Central memory CD4-positive, alpha-beta T cell (primary cell): ENCODE measurements around the gene SIK3.
"Not testable (repeated sequence)": the region's sequence is repeated elsewhere in the genome, so short reads cannot be mapped to it uniquely, and the experiment has no call there.

Source experiments
- DNase-seq: peaks from one replicate; pipeline ENCODE4 v3.0.0; 2022

The SIK3 gene

GRCh38 chr11:117075186-117075585 lies 23.0 kb downstream of the SIK3 start:
- DNase-seq, result no peak

GRCh38 chr11:117074119-117074518 lies 24.1 kb downstream of the SIK3 start:
- no peak for DNase-seq

- no peak for DNase-seq
Observed at GRCh38 chr11:117073539-117073938, 24.7 kb downstream of the SIK3 start.

GRCh38 chr11:117072517-117073461 lies 25.4 kb downstream of the SIK3 start:
- no peak for DNase-seq

GRCh38 chr11:117071344-117071787 lies 26.9 kb downstream of the SIK3 start:
- no peak for DNase-seq

GRCh38 chr11:117070016-117070415 lies 28.2 kb downstream of the SIK3 start:
- no peak for DNase-seq

GRCh38 chr11:117068303-117068860 lies 29.8 kb downstream of the SIK3 start:
- DNase-seq, result no peak

- DNase-seq, result no peak
Observed at GRCh38 chr11:117066959-117067358, 31.3 kb downstream of the SIK3 start.

DNA sequence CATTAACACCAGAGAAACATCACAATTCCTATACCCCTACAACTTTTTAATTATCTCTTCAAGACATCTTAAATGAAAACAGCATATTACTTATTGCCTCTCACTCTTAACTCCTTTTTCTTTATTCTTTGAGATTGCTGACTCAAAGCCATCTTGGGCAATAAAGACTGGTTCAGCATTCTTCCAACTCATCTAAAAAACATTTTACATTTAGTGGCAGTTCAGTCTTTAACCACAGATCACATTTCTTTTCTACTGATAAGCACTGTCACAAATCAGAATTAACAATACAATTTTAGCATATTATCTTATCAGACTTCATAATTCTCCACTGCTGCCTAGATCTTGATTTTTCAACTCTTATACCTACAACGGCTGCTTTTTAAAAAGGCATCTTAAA lies 34.0 kb downstream of the SIK3 start:
- DNase-seq, result no peak

GRCh38 chr11:117062498-117062897 lies 35.7 kb downstream of the SIK3 start:
- no peak for DNase-seq

DNA sequence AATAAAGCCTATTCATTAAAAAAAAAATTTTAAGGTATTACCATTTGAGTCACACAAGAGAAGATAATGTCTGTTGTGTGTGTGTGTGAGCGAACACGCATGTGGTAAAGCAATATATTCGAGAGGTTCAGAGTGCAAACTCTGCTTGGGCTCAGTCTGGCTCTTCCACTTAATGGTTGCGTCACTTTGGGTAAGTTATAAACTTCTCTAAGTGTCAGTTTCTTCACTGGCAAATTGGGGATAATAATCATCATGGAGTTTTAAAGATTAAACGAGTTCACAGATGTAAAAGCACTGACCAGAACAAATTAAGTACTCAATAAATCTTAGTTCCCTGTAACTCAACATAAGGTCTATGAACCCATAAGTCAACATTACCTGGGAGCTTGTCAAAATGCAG lies 37.0 kb downstream of the SIK3 start:
- no peak for DNase-seq

- DNase-seq, result no peak
Observed at GRCh38 chr11:117059611-117060148, 38.5 kb downstream of the SIK3 start.

DNA sequence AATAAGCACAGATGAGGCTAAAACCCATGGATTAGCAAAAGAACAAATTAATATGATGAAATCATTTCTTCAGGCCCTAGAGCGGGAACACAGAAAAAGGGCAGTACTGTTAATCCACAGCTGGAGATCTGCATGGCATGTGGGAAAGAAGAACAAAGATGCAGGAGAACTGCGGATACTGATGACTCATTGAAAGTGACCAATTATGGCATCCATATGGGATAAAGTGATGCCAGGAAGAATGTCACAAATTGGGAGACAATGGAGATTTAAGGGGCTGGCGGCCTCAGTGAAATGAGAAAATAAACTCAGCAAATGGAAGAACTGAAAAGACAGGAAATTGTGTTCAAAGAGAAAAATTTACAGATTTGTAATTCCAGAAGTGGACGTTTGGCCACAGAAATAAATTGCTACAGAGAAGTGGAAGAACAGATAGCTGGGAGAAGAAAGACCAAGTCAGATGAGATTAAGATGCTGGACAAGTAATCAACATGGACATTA lies 39.4 kb downstream of the SIK3 start:
- DNase-seq, result no peak

DNA sequence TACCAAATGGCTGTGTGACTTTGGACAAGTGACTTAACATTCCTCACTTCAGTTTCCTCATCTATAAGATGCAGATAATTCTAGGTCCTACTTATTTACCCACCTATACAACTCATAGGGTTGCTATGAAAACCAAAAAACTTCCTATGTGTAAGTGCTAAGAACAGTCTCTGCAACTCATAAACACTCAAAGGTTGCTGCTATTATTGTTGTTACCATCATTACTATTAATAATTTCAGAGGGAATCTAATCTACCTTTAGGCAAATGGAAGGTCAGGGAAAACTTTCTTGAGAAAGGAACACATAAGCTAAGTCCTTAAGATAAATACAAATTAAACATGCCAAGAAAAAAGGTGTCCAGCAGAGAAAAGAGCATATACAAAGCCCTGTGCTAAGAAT lies 40.5 kb downstream of the SIK3 start:
- no peak for DNase-seq

GRCh38 chr11:117057317-117057716 lies 40.9 kb downstream of the SIK3 start:
- DNase-seq, result no peak

- no peak for DNase-seq
Observed at GRCh38 chr11:117055469-117055868, 42.8 kb downstream of the SIK3 start.

- DNase-seq, result no peak
Observed at GRCh38 chr11:117054382-117054781, 43.8 kb downstream of the SIK3 start.

DNA sequence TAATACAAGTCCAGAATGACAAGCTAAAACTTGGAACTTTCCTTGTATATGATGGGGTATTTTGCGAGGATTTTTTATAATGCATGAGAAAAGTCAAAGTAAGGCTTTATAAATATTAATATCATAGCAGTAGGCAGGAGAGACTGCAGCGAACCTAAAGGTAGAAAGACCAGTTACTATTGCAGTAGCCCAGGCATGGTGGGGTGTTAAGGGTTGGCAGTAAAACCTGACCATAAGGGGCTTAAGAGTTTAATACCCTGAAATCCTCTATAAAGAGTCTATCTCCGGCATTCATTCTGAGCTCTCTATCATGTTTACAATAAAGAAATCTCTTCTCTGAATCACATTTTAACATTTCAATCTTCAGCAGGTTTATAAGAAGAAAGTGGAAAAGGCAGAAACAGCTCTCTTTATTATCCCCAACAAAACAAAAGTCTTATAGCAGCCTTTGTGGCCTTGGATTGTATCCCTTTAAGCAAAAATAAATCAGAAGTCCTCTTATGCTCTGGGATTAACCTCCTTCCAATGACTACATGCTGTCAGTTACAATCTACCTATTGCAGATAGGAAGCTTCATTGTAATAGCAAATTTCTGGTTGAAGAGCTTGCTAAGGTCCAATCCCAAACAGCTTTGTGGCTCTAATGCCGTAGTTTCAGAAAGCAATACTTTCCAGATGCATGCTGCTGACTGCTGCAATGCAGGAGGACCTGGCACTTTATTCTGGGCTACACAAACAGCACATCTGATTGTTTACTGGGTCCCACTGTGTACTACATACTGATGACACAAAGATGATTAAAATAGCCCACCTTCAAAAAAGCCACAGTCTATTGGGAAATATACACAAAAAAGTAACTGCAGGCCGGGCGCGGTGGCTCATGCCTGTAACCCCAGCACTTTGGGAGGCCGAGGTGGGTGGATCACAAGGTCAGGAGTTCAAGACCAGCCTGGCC lies 45.8 kb downstream of the SIK3 start:
- no peak for DNase-seq

DNA sequence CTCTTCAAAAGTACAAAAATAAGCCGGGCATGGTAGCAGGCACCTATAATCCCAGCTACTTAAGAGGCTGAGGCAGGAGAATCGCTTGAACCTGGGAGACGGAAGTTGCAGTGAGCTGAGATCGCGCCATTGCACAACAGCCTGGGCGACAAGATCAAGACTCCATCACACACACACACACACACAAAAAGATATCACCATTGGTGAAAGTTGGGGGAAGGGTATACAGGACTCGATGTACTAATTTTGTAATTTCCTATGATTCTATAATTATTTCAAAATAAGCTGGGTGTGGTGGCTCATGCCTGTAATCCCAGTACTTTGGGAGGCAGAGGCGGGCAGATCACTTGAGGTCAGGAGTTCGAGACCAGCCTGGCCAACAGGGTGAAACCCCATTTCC lies 48.1 kb downstream of the SIK3 start:
- DNase-seq, result not testable (repeated sequence)

- DNase-seq, result not testable (repeated sequence)
Observed at GRCh38 chr11:117046627-117047026, 51.6 kb downstream of the SIK3 start.

DNA sequence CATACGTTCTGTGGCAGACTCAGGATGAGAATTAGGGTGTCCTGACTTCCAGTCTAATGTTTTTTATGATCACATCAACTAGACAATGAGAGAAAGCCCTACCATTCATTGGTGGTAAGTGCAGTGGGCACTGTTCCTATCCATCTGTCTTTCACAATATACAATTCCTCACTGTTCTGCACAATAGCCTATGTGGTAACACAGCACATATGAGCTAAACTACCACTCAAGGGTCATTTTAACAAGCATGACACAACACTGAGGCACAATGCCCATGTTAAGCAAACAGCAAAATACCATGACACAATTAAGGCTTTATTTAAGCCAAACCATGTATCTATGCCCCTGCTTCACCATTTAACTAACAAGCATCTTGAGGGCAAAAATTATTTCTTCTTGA lies 52.3 kb downstream of the SIK3 start:
- DNase-seq, result no peak

DNA sequence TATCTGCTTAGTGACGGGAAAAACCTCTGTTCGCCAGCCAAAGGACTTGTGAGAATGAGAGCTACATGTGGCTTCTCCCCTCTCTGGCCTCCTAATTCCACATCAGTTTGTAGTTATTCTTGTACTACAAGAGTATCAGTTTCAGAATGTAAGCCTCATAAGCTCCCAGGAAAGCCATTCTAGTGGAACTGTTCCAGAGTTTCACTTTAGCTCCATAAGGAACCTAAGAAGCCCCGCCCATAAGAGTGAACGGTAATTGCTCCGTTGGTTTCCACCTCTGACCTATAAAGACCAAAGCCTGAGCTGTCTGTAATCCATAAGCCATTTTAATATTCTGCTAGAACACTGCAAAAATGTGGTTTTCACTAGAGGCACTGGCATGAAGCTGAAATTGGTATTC lies 53.0 kb downstream of the SIK3 start:
- no peak for DNase-seq
